Lung (tissue), 12 donors: ENCODE data around the gene STUB1. TPM values are rescaled to one million over a fixed set of nuclear protein-coding genes. Genes with fewer than 3 reads are reported as not detected.

Experiments used
- ATAC-seq: fragments of 200-7000 bp; cut with Tn5 transposase; one replicate; pipeline ENCODE4 v1.9.1; 2020; ENCODE audit warnings: moderate number of reproducible peaks; ENCODE audit not compliant: insufficient read depth, low FRiP score
- DNase-seq, 3 donors: peaks; one replicate each; pipeline ENCODE4 v3.0.0-alpha.2; 2013 to 2017
- H3K27ac ChIP-seq, 2 donors: one replicate each; pipeline ENCODE4 v1.5.1; 2013; ENCODE audit warnings: mild to moderate bottlenecking in 2 of 2, moderate library complexity in 2 of 2, control low read depth in 1 of 2, inconsistent platforms in 1 of 2, low read depth in 1 of 2, low read length in 1 of 2
- H3K27me3 ChIP-seq, 3 donors: one replicate each; pipeline ENCODE4 v1.5.1; 2013; ENCODE audit warnings: low read length in 2 of 3; ENCODE audit not compliant: control insufficient read depth in 3 of 3, insufficient read depth in 3 of 3
- H3K36me3 ChIP-seq, 4 donors: one replicate each; pipeline ENCODE4 v1.5.1; 2013; ENCODE audit warnings: low read length in 4 of 4, mild to moderate bottlenecking in 1 of 4, moderate library complexity in 1 of 4; ENCODE audit not compliant: control insufficient read depth in 4 of 4, insufficient read depth in 4 of 4
- H3K4me1 ChIP-seq, 5 donors: one replicate each; pipeline ENCODE4 v1.5.1; 2013; ENCODE audit warnings: low read length in 5 of 5, mild to moderate bottlenecking in 2 of 5, moderate library complexity in 1 of 5; ENCODE audit not compliant: control insufficient read depth in 5 of 5, insufficient read depth in 5 of 5
- H3K4me3 ChIP-seq: one replicate; pipeline ENCODE4 v1.5.1; 2013; ENCODE audit warnings: mild to moderate bottlenecking, control low read depth, moderate library complexity
- H3K9ac ChIP-seq, 2 donors: one replicate each; pipeline ENCODE4 v1.5.1; 2013; ENCODE audit warnings: low read length in 2 of 2, control low read depth in 1 of 2; ENCODE audit not compliant: insufficient read depth in 1 of 2
- H3K9me3 ChIP-seq, 4 donors: one replicate each; pipeline ENCODE4 v1.5.1; 2013; ENCODE audit warnings: low read length in 3 of 4, mild to moderate bottlenecking in 1 of 4, moderate library complexity in 1 of 4; ENCODE audit not compliant: control insufficient read depth in 4 of 4, insufficient read depth in 3 of 4
- CTCF ChIP-seq: IDR thresholded peaks from 2 replicates; pipeline ENCODE4 v1.5.1; 2012; ENCODE audit warnings: mild to moderate bottlenecking; ENCODE audit errors: control extremely low read depth, extremely low read depth
- WGBS, 2 donors: extraction: QIAGEN DNeasy Blood & Tissue Kit; methylation state at CpG; one replicate each; pipeline ENCODE4 v1.1.7; 2013; 5-methylcytosine and 5-hydroxymethylcytosine counted together
- polyA plus RNA-seq, 2 donors: library from polyadenylated mRNA; stranded (reverse); fragments of 200-250 nt; gene quantifications; one replicate each; pipeline ENCODE4 v1.2.1, GENCODE V29; 2013
- total RNA-seq, 2 donors: library from RNA; depleted of rRNA in 1 of 2; stranded (reverse); fragments of >200 nt in 1 of 2; gene quantifications; one replicate each; pipeline ENCODE4 v1.2.1, GENCODE V29; 2014 to 2021
- donor health status: control.
- donor health status: control.
- donor health status: Bipolar disorder and iron deficiency.
- donor health status: healthy.
- donor health status: DM: yes; HTN: yes; CAD: no.

Gene STUB1
- total and polyA plus RNA-seq, 4 donors = 58.8 to 131 (median 122) TPM

GRCh38 chr16:670485-671352 lies 9.5 kb upstream of the STUB1 start:
- H3K27ac ChIP-seq = no peak overlapping the region
- peaks cover 0 to 4% (median 0%) of the 10 kb centered on the region in 4 donors for H3K9me3 ChIP-seq
- no peak for ATAC-seq
- no peak overlapping the region for H3K9ac ChIP-seq
- peaks cover 2 to 46% (median 19%) of the 10 kb centered on the region in 4 donors for H3K36me3 ChIP-seq
- no peak overlapping the region for H3K4me3 ChIP-seq
- no peak for DNase-seq
- H3K27me3 ChIP-seq = no peaks in the 10 kb centered on the region
- no peak for TF ChIP-seq CTCF
- H3K4me1 ChIP-seq = peaks cover 0 to 22% (median 4%) of the 10 kb centered on the region in 5 donors
- 93 to 95% methylated on average over 52 of the region's 52 CpGs for WGBS, 2 donors

- H3K4me1 ChIP-seq = peaks cover 0 to 22% (median 4%) of the 10 kb centered on the region in 5 donors
- H3K27ac ChIP-seq = no peak overlapping the region
- WGBS, 2 donors = 88 to 92% methylated on average over 40 of the region's 40 CpGs
- H3K4me3 ChIP-seq = no peak overlapping the region
- H3K36me3 ChIP-seq = peaks cover 2 to 46% (median 19%) of the 10 kb centered on the region in 4 donors
- no peaks in the 10 kb centered on the region for H3K27me3 ChIP-seq
- ATAC-seq (no peak), DNase-seq (no peak)
- H3K9ac ChIP-seq = no peak overlapping the region
- peaks cover 0 to 4% (median 0%) of the 10 kb centered on the region in 4 donors for H3K9me3 ChIP-seq
- TF ChIP-seq CTCF = no peak
Measured at GRCh38 chr16:671353-672131, 8.7 kb upstream of the STUB1 start.

GRCh38 chr16:672371-672770 lies 7.8 kb upstream of the STUB1 start:
- peaks cover 0 to 4% (median 0%) of the 10 kb centered on the region in 4 donors for H3K9me3 ChIP-seq
- ATAC-seq (no peak), DNase-seq (no peak)
- H3K27me3 ChIP-seq = no peaks in the 10 kb centered on the region
- H3K4me1 ChIP-seq = peaks cover 0 to 22% (median 4%) of the 10 kb centered on the region in 5 donors
- TF ChIP-seq CTCF = no peak
- H3K27ac ChIP-seq = no peak overlapping the region
- H3K4me3 ChIP-seq = no peak overlapping the region
- no peak overlapping the region for H3K9ac ChIP-seq
- WGBS, 2 donors = 95% methylated on average over 19 of the region's 19 CpGs
- H3K36me3 ChIP-seq = peaks cover 2 to 46% (median 19%) of the 10 kb centered on the region in 4 donors
